GM19193 (cell line): ENCODE measurements around the gene PNISR.

ENCODE experiments used
- POLR2A ChIP-seq: IDR thresholded peaks from 4 replicates; pipeline ENCODE4 v1.6.1; 2011; ENCODE audit not compliant: insufficient read depth, insufficient read length; ENCODE audit errors: extremely low read depth

Gene PNISR, protein sequence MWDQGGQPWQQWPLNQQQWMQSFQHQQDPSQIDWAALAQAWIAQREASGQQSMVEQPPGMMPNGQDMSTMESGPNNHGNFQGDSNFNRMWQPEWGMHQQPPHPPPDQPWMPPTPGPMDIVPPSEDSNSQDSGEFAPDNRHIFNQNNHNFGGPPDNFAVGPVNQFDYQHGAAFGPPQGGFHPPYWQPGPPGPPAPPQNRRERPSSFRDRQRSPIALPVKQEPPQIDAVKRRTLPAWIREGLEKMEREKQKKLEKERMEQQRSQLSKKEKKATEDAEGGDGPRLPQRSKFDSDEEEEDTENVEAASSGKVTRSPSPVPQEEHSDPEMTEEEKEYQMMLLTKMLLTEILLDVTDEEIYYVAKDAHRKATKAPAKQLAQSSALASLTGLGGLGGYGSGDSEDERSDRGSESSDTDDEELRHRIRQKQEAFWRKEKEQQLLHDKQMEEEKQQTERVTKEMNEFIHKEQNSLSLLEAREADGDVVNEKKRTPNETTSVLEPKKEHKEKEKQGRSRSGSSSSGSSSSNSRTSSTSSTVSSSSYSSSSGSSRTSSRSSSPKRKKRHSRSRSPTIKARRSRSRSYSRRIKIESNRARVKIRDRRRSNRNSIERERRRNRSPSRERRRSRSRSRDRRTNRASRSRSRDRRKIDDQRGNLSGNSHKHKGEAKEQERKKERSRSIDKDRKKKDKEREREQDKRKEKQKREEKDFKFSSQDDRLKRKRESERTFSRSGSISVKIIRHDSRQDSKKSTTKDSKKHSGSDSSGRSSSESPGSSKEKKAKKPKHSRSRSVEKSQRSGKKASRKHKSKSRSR

DNA sequence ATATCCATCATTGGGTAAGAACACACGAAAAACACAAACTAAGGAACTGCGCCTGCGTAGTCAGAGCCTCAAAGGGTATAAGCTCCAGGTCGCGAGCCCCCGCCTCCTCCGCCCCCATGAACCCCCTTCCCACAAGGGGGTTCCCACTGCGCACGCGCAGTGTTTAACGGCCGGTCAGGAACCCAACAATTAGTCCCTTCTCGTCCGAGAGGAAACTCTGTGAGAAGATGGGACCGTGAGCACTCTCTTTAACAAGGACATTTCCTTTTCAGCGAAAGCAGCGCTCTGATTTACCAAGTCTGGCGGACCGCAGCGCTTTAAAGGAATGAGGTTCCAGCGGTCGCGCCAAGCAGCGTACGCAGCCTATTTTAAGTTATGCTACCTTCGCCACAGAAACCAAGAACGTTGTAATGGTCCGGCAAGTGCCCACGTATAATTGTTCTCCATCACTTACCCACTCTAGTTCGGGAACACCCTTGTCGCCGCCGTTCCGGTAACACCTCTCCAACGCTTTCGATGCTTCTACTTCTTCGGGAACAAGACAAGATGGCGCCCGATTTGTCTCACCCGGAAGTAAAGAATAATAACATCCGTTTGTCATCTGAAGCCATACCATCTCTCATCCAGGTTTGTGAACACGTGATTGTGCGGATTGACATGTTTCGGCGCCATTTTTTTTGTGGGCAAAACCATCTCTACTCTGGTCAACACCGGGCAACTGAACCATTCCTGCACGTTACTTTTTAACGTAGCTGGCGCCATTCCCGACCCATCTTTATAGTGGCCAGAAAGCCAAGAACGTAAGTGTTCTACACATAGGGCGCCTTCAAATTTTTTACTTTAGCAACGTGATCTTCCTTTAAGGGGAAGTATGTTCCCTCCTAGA lies at the start of gene PNISR:
Gene PNISR, minus strand, starts transcription at position 548 of the 886 bp plus-strand sequence. CDS start 10,649 bp downstream, outside the sequence.
- peak; percentile 78 for TF ChIP-seq POLR2A

DNA sequence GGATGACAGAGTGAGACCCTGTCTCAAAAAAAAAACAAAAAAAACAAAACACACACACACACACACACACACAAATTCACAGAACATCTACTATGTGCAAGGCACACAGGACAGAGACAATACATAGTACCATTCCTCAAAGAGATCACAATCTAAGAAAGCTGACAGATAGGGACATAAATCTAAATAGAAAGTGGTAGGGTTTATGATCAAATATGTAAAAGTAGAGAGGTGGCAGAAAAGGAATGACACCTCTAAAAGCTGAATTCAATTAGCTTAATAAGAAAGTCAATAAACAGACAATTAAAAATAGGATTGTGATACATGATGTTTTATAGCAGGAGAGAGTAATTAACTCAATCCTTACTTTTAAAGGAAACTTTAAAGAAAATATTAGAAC lies 48.6 kb upstream of the PNISR start:
- no peak for TF ChIP-seq POLR2A

DNA sequence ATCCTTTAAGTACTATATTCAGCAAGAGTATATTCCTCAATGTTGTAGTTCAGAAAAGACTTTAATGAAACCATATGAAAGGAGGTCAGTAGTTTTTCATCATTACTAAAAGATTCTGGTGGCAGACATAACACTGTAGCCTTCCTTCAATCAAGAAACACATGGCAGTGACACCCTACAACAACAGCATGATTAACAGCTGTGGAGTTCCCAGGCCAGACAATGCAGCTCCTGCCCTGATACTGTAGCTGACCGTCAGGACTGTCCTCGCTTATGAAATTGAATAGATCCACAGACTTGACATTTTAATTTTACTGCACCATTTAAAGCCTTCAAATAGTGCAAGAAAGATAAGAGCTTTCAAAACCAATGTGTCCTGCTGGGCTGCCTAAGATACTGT lies 46.5 kb upstream of the PNISR start:
- TF ChIP-seq POLR2A: no peak

DNA sequence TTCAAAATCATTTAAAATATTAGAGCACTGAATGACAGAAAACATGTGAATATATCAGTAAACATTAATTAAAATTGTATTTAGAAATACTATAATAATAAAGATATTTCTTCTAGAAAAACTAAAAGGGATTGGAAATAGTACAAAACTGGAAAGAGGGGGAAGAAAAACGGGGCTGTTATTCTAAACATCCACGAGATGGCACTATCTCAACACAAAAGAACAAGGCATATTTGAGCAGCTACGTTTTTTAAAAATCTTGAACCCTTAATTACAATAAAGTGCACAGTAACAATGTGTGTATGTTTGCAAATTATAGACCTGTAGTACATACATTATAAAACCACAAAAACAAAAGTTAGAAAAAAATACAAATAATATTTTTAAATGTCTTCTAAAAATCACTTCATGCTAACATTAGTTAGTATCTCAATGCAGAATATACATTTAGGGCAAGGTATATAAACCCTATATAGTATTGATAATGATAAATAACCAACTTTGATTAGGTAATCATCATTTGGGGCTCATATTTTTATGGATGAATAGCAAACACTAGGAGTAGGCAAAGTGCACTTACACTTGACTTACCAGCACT lies 42.5 kb upstream of the PNISR start:
- no peak for TF ChIP-seq POLR2A

DNA sequence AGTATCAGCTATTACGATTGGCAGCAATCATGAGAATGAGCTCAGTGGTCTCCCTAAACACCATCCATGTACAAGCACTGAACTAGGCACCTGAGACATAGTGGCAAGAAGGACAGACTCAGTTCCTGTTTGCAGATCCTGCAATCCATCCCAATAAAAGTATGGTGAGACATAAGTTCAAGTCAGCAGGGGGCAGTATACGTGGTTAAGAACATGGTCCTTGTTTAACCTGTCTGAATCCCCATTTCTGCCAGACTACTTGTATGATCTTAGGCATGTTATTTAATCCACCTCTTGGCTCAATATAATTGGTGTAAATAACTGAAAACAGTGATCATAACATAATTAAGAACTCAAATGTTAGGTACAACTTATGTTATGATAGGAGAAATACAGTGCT lies 33.2 kb upstream of the PNISR start:
- no peak for TF ChIP-seq POLR2A

DNA sequence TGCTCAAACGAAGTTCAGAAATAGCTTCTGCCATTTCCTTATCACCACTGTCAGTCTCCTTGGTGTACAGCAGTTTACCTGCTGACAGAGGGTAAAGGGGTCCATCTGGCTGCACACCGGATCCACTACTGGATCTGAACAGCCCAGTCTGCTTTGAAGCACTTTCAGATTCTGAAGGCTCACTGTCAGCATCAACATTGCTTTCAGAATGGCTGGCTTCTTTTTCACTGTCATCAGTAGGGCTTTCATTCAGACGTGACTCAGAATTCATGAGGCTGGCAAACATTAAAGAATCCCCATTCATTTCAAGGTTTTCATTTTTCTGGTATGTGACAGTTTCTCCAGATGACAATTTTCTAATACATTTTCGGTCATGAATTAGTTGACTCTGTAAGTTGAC lies 21.0 kb upstream of the PNISR start:
- TF ChIP-seq POLR2A: no peak

DNA sequence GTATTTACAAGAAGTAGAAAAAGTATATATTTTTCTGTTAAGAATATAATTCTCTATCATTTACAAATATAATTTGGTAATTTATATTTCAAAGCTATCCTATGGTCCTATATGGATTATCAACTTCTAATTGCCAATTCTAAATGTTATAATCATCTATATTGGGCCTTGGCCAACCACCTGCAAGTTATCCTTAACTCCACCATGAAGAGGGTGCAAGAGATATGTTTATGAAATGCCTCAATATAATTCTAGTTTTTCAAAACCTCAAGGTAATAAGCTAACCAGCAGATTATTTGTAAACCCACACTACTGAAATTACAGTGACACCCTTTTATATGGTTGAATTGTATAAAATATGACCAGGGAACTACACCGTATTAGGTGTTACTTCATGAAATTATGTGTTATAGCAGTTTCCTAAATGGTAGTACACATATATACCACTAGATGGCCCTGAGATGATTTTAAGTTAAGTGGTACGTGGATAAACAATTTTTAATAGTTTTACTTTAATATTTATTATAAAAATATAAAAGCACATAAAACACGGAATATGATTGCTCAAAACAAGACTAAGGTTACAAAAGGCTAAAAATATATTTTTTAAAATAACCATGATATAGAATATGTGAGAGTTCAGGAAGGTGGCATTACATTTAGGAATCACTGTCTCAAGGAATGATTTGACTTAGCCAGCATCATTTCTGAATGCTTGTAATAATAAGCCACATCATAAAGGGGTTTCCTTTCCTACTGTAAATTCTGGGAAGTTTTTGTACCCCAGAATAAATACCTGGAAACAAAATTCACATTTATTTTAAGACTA lies 9.8 kb upstream of the PNISR start:
- TF ChIP-seq POLR2A: no peak

DNA sequence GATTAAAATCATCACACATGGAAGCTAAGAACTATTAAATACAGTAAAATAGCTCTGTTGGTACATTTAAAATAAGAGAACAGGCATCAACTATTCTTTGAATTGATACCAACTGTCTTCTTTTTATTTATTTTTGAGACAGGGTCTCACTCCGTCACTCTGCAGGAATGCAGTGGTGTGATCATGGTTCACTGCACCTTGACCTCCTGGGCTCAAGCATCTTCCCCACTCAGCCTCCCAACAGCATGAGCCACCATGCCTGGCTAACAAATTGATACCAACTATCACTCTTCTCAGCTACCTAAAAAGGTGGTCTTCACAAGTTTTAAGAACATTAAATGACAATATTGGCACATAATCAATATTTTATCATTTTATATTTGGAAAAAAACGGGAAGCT lies 7.8 kb upstream of the PNISR start:
- TF ChIP-seq POLR2A: no peak

DNA sequence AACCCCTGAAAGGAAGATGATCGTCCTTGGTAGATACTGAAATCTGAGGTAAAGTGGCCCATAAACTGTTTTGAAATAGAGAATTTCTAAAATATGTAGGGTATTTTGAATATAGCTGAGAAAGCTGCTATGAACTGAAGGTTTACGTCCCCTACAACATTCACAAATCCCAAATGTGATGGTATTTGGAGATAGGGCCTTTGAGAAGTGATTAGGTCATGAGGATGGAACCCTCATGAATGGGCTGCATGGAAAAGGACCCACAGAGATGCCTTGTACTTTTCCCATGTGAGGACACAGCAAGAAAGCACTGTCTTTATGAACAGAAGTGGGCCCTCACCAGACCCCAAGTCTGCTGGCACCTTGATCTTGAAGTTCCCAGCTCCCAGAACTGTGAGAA lies 6.8 kb upstream of the PNISR start:
- no peak for TF ChIP-seq POLR2A

DNA sequence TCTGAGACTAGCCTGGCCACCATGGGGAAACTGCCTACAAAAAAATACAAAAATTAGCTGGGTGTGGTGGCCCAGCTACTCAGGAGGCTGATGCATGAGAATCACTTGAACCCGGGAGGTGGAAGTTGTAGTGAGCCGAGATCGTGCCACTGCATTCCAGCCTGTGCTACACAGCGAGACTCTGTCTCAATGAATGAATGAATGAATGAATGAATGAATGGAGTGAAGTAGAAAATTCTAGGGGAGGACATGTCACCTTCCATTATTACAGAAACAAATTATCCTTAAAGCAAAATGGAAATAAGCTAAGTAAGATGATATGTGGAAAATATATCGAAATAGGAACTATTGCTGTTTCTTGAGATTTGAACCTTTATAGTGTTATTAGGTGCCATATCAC lies 2.9 kb upstream of the PNISR start:
- TF ChIP-seq POLR2A: no peak

DNA sequence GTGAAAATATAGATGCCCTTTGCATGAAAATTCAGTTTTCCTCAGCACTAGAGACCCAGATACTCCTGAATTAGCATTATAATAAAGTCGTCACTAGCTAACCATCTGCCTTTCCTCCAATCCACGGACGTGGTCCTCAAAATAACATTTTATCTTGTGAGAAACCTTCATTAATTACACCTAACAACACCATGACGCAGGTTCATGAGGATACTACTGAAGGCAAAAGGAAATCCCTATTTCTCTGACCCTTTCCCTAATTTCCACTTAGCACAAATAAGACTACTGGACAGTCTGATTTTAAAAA lies 1.3 kb upstream of the PNISR start:
- no peak for TF ChIP-seq POLR2A

DNA sequence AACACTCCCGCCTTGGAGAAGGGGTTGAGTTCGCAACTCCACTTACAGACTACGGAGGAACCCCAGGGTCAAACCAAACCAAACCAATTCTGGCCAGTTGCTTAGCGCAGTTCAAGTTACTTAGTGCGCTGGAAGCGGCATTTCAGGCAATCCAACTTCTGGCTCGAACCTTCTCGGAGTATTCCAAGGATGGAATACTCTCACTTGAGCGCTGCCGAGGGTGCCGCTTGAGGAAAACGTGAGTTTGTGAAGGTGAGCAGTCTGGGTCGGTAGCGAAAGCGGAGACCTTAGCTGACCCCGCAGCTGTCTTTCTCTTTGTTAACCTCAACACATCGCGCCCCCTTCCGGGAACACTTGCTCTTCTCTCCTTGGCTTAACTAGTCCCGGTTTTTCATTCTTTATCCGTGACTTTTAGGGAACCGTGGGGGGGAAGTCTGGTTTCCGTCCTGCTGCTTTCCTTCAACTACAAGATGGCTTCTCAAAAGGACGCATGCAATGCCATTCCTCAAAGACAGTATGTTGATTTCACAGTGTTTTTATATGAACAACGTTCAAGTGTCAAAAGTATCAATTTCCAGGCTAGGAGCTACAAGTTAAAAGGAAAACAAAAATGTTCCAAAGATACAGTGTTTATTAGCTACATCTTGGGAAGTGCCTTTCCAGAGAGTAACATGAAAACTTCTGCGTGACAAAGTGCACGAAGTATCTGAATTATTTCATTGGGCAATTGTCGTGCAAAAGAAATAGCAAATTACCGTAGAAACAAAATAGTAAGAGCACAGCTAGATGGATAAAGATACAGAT lies 741 bp upstream of the PNISR start:
- no peak for TF ChIP-seq POLR2A

DNA sequence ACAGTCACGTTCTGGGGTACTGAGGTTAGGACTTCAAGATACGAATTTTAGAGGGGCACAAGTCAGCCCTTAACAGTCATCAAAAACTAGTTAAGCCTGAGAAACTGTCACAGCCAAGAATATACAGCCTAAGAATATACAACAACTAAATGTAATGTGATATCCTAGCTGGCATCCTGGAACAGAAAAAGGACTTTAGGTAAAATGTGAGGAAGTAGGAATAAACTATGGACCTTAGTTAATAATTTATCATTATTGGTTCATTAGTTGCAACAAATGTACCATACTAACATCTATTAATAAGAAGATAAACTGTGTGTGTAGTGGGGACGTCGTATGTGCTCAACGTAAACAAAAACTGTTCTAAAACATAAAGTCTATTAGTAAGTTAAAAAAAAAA lies 1.1 kb downstream of the PNISR start:
- TF ChIP-seq POLR2A: no peak
